ENCODE measurements around the gene HNRNPA3. TPM values are rescaled to one million over a fixed set of nuclear protein-coding genes. Genes with fewer than 3 reads are reported as not detected.
"Not testable (repeated sequence)": the region's sequence is repeated elsewhere in the genome, so short reads cannot be mapped to it uniquely, and the experiment has no call there.

The HNRNPA3 gene
- total RNA-seq, 2 experiments from 2014 or later = 303 to 311 TPM

- Mint-ChIP-seq H3K27me3 (no peaks in the 10 kb centered on the region), H3K27ac (no peak overlapping the region), H3K36me3 (no peaks in the 10 kb centered on the region), H3K4me1 (ENCODE audit: low read depth) (peaks cover 5% of the 10 kb centered on the region), H3K9me3 (no peaks in the 10 kb centered on the region), H3K4me3 (no peak overlapping the region)
- intact Hi-C loops (cut with micrococcal nuclease) = no loop called here
- ChIA-PET CTCF (interaction anchor here (1.1 to 5.1 kb wide), 2 partner anchors 12 to 522 kb away, joined by 3 to 30 read pairs; no protein-coding TSS in a partner anchor), POLR2A (no interaction called here)
- no peak for DNase-seq
Observed at GRCh38 chr2:177175917-177176668, 36.5 kb upstream of the HNRNPA3 start.

- POLR2A ChIA-PET = no interaction called here
- H3K4me1 Mint-ChIP-seq (ENCODE audit: low read depth) = no peaks in the 10 kb centered on the region
- intact Hi-C loops (cut with micrococcal nuclease) = no loop called here
- H3K4me3 Mint-ChIP-seq = no peak overlapping the region
- CTCF ChIA-PET = interaction anchor here (0.6 to 5.1 kb wide), 2 partner anchors 12 to 14 kb away, joined by 3 to 30 read pairs; no protein-coding TSS in a partner anchor
- no peaks in the 10 kb centered on the region for H3K36me3 Mint-ChIP-seq
- DNase-seq = no peak
- H3K27ac Mint-ChIP-seq = no peak overlapping the region
- no peaks in the 10 kb centered on the region for H3K27me3 Mint-ChIP-seq
- no peaks in the 10 kb centered on the region for H3K9me3 Mint-ChIP-seq
Observed at GRCh38 chr2:177178797-177179196, 33.8 kb upstream of the HNRNPA3 start.

GRCh38 chr2:177179227-177179626, 33.4 kb upstream of the HNRNPA3 start:
- no peak for DNase-seq
- Mint-ChIP-seq H3K4me3 (no peak overlapping the region), H3K4me1 (ENCODE audit: low read depth) (no peaks in the 10 kb centered on the region), H3K27ac (no peak overlapping the region), H3K36me3 (no peaks in the 10 kb centered on the region), H3K9me3 (no peaks in the 10 kb centered on the region), H3K27me3 (no peaks in the 10 kb centered on the region)
- ChIA-PET CTCF (interaction anchor here (5.1 kb wide), 1 partner anchor 15 kb away, joined by 30 read pairs; no protein-coding TSS in a partner anchor), POLR2A (no interaction called here)
- intact Hi-C loops (cut with micrococcal nuclease) = no loop called here

- CTCF ChIA-PET = interaction anchor here (5.1 kb wide), 1 partner anchor 15 kb away, joined by 30 read pairs; no protein-coding TSS in a partner anchor
- POLR2A ChIA-PET; intact Hi-C loops (cut with micrococcal nuclease): not testable (repeated sequence)
Observed at GRCh38 chr2:177179671-177180070, 32.9 kb upstream of the HNRNPA3 start.

GRCh38 chr2:177180269-177181000, 32.2 kb upstream of the HNRNPA3 start:
- Mint-ChIP-seq H3K27ac (no peak overlapping the region), H3K4me1 (ENCODE audit: low read depth) (no peaks in the 10 kb centered on the region), H3K36me3 (no peaks in the 10 kb centered on the region), H3K4me3 (no peak overlapping the region), H3K27me3 (no peaks in the 10 kb centered on the region), H3K9me3 (no peaks in the 10 kb centered on the region)
- DNase-seq = no peak
- intact Hi-C loops (cut with micrococcal nuclease) = no loop called here
- CTCF ChIA-PET = no interaction called here
- POLR2A ChIA-PET = no interaction called here

More at GRCh38 chr2:177179671-177180070, 32.9 kb upstream of the HNRNPA3 start:
- H3K27me3 Mint-ChIP-seq; H3K9me3 Mint-ChIP-seq; H3K36me3 Mint-ChIP-seq; DNase-seq; H3K4me1 Mint-ChIP-seq (ENCODE audit: low read depth); H3K4me3 Mint-ChIP-seq; H3K27ac Mint-ChIP-seq: not testable (repeated sequence)

- ChIA-PET POLR2A (interaction anchor here (0.6 kb wide), 1 partner anchor 10 kb away, joined by 3 read pairs; no protein-coding TSS in a partner anchor), CTCF (interaction anchor here (1.3 kb wide), 1 partner anchor 19 kb away, joined by 3 read pairs; no protein-coding TSS in a partner anchor)
- no peaks in the 10 kb centered on the region for H3K9me3 Mint-ChIP-seq
- no peaks in the 10 kb centered on the region for H3K36me3 Mint-ChIP-seq
- intact Hi-C loops (cut with micrococcal nuclease) = no loop called here
- no peak overlapping the region for H3K27ac Mint-ChIP-seq
- no peaks in the 10 kb centered on the region for H3K4me1 Mint-ChIP-seq (ENCODE audit: low read depth)
- no peaks in the 10 kb centered on the region for H3K27me3 Mint-ChIP-seq
- no peak overlapping the region for H3K4me3 Mint-ChIP-seq
- no peak for DNase-seq
Observed at GRCh38 chr2:177183860-177184259, 28.7 kb upstream of the HNRNPA3 start.

- H3K4me3 Mint-ChIP-seq = no peak overlapping the region
Observed at GRCh38 chr2:177184606-177185005, 28.0 kb upstream of the HNRNPA3 start.

GRCh38 chr2:177186038-177186437, 26.6 kb upstream of the HNRNPA3 start:
- H3K27me3 Mint-ChIP-seq; H3K9me3 Mint-ChIP-seq; intact Hi-C loops (cut with micrococcal nuclease); CTCF ChIA-PET; H3K4me3 Mint-ChIP-seq; H3K36me3 Mint-ChIP-seq; DNase-seq; POLR2A ChIA-PET; H3K4me1 Mint-ChIP-seq (ENCODE audit: low read depth); H3K27ac Mint-ChIP-seq: not testable (repeated sequence)

More at GRCh38 chr2:177184606-177185005, 28.0 kb upstream of the HNRNPA3 start:
- Mint-ChIP-seq H3K27me3 (no peaks in the 10 kb centered on the region), H3K27ac (no peak overlapping the region), H3K36me3 (no peaks in the 10 kb centered on the region), H3K9me3 (no peaks in the 10 kb centered on the region), H3K4me1 (ENCODE audit: low read depth) (no peaks in the 10 kb centered on the region)
- CTCF ChIA-PET = interaction anchor here (0.6 kb wide), 1 partner anchor 183 kb away, joined by 3 read pairs; no protein-coding TSS in a partner anchor
- POLR2A ChIA-PET = interaction anchor here (0.6 kb wide), 1 partner anchor 11 kb away, joined by 3 read pairs; no protein-coding TSS in a partner anchor
- intact Hi-C loops (cut with micrococcal nuclease) = no loop called here
- DNase-seq = no peak

- no peaks in the 10 kb centered on the region for H3K9me3 Mint-ChIP-seq
- no peaks in the 10 kb centered on the region for H3K27me3 Mint-ChIP-seq
- no peaks in the 10 kb centered on the region for H3K36me3 Mint-ChIP-seq
- POLR2A ChIA-PET = no interaction called here
- intact Hi-C loops (cut with micrococcal nuclease) = no loop called here
- H3K27ac Mint-ChIP-seq = no peak overlapping the region
- no peaks in the 10 kb centered on the region for H3K4me1 Mint-ChIP-seq (ENCODE audit: low read depth)
- CTCF ChIA-PET = no interaction called here
- no peak overlapping the region for H3K4me3 Mint-ChIP-seq
- DNase-seq = no peak
Observed at GRCh38 chr2:177187631-177188312, 24.8 kb upstream of the HNRNPA3 start.

- no peak overlapping the region for H3K27ac Mint-ChIP-seq
- POLR2A ChIA-PET = no interaction called here
- H3K9me3 Mint-ChIP-seq = no peaks in the 10 kb centered on the region
- H3K36me3 Mint-ChIP-seq = no peaks in the 10 kb centered on the region
- H3K4me3 Mint-ChIP-seq = no peak overlapping the region
- no peaks in the 10 kb centered on the region for H3K27me3 Mint-ChIP-seq
- CTCF ChIA-PET = no interaction called here
- peaks cover 4% of the 10 kb centered on the region for H3K4me1 Mint-ChIP-seq (ENCODE audit: low read depth)
- intact Hi-C loops (cut with micrococcal nuclease) = no loop called here
- no peak for DNase-seq
Observed at GRCh38 chr2:177188482-177189469, 23.8 kb upstream of the HNRNPA3 start.

GRCh38 chr2:177190941-177191340, 21.7 kb upstream of the HNRNPA3 start:
- intact Hi-C loops (cut with micrococcal nuclease) = no loop called here
- DNase-seq = no peak
- no peaks in the 10 kb centered on the region for H3K27me3 Mint-ChIP-seq
- ChIA-PET CTCF (interaction anchor here (0.7 kb wide), 1 partner anchor 12 kb away, joined by 3 read pairs; no protein-coding TSS in a partner anchor), POLR2A (interaction anchor here (0.7 kb wide), 1 partner anchor 14 kb away, joined by 3 read pairs; no protein-coding TSS in a partner anchor)
- no peak overlapping the region for H3K27ac Mint-ChIP-seq
- H3K36me3 Mint-ChIP-seq = no peaks in the 10 kb centered on the region
- H3K9me3 Mint-ChIP-seq = no peaks in the 10 kb centered on the region
- peaks cover 4% of the 10 kb centered on the region for H3K4me1 Mint-ChIP-seq (ENCODE audit: low read depth)
- no peak overlapping the region for H3K4me3 Mint-ChIP-seq

Measured in activated CD4-positive, alpha-beta memory T cell treated with anti-CD3 and anti-CD28 coated beads for 36 hours (primary cell).